ENCODE data around the gene PCDHGB7.
"Not testable (repeated sequence)": the region's sequence is repeated elsewhere in the genome, so short reads cannot be mapped to it uniquely, and the experiment has no call there.

Gene PCDHGB7

GRCh38 chr5:141430332-141431113, 13.0 kb downstream of the PCDHGB7 start, which contains the start of gene PCDHGA12:
PCDHGA12 (plus strand) TSS chr5:141430507; CDS start chr5:141430760, 253 bp downstream.
- DNase-seq (ENCODE audit: low read depth) = peak; percentile 86

DNA sequence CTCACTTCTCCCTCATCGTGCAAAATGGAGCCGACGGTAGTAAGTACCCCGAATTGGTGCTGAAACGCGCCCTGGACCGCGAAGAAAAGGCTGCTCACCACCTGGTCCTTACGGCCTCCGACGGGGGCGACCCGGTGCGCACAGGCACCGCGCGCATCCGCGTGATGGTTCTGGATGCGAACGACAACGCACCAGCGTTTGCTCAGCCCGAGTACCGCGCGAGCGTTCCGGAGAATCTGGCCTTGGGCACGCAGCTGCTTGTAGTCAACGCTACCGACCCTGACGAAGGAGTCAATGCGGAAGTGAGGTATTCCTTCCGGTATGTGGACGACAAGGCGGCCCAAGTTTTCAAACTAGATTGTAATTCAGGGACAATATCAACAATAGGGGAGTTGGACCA, 13.8 kb downstream of the PCDHGB7 start:
- DNase-seq (ENCODE audit: low read depth) = peak; percentile 34

DNA sequence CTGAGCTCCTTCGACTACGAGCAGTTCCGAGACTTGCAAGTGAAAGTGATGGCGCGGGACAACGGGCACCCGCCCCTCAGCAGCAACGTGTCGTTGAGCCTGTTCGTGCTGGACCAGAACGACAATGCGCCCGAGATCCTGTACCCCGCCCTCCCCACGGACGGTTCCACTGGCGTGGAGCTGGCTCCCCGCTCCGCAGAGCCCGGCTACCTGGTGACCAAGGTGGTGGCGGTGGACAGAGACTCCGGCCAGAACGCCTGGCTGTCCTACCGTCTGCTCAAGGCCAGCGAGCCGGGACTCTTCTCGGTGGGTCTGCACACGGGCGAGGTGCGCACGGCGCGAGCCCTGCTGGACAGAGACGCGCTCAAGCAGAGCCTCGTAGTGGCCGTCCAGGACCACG, 14.8 kb downstream of the PCDHGB7 start:
- DNase-seq (ENCODE audit: low read depth) = not testable (repeated sequence)

DNA sequence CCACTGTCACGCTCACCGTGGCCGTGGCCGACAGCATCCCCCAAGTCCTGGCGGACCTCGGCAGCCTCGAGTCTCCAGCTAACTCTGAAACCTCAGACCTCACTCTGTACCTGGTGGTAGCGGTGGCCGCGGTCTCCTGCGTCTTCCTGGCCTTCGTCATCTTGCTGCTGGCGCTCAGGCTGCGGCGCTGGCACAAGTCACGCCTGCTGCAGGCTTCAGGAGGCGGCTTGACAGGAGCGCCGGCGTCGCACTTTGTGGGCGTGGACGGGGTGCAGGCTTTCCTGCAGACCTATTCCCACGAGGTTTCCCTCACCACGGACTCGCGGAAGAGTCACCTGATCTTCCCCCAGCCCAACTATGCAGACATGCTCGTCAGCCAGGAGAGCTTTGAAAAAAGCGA, 15.2 kb downstream of the PCDHGB7 start:
- not testable (repeated sequence) for DNase-seq (ENCODE audit: low read depth)

DNA sequence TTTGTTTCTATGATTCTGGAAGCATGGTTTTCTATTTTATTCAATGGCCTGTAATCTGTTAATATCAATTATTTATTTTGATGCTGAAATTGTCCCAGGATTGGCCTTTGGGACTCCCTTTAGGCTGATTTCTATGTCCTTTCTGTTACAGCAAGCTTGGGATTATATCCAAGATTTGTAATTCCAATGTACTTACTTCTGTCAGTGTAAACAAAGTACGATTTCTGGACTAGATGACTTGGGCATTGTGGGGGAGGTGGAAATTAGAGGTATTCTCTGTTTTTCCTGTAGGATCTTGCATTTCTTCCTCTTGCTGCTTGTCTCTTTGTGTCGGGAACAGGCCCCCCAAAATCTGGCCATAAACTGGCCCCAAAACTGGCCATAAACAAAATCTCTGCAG, 16.5 kb downstream of the PCDHGB7 start:
- DNase-seq (ENCODE audit: low read depth) = no peak

DNA sequence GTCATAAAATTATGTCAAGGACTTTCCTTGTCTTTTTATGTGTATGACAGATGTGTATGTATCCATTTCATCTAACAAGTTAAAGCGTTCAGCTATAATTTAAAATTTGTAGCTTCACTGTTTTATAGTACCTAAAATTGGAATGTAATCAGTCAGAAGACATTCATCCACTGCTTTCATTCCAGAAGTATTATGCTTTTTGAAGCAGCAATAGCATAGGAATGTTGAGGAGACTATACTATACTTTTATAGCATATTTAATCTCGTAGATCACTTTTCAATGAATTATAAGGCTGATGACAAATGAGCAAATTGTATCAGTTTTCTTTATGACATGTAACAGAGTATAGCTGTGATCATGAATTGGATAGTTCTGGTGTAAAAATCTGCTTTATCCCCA, 19.7 kb downstream of the PCDHGB7 start:
- DNase-seq (ENCODE audit: low read depth) = no peak

GRCh38 chr5:141439411-141440141, 22.1 kb downstream of the PCDHGB7 start:
- no peak for DNase-seq (ENCODE audit: low read depth)

DNA sequence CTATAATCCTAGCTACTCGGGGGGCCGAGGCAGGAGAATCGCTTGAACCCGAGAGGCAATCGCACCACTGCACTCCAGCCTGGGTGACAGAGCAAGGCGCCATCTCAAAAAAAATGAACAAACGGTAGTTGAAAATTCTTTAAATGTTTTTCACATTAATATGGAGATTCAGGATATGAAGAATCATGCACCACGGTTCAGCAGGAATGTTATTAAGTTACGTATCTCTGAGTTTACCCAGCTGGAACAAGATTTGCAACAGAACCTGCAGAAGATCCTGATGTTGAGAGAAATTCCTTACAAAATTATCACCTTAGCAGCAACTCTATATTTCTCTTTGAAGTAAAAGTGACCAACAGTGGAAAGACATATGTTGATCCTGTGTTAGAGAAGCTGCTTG, 22.9 kb downstream of the PCDHGB7 start:
- DNase-seq (ENCODE audit: low read depth) = no peak

GRCh38 chr5:141441571-141442170, 24.2 kb downstream of the PCDHGB7 start:
- DNase-seq (ENCODE audit: low read depth) = no peak

- no peak for DNase-seq (ENCODE audit: low read depth)
These were observed 47.9 kb downstream of the PCDHGB7 start for GRCh38 chr5:141465351-141465750.
